ENCODE data around the gene SHCBP1L. TPM values are rescaled to one million over a fixed set of nuclear protein-coding genes. Genes with fewer than 3 reads are reported as not detected.

The SHCBP1L gene
- total RNA-seq, 1 experiment from 2014 or later, result not detected

DNA sequence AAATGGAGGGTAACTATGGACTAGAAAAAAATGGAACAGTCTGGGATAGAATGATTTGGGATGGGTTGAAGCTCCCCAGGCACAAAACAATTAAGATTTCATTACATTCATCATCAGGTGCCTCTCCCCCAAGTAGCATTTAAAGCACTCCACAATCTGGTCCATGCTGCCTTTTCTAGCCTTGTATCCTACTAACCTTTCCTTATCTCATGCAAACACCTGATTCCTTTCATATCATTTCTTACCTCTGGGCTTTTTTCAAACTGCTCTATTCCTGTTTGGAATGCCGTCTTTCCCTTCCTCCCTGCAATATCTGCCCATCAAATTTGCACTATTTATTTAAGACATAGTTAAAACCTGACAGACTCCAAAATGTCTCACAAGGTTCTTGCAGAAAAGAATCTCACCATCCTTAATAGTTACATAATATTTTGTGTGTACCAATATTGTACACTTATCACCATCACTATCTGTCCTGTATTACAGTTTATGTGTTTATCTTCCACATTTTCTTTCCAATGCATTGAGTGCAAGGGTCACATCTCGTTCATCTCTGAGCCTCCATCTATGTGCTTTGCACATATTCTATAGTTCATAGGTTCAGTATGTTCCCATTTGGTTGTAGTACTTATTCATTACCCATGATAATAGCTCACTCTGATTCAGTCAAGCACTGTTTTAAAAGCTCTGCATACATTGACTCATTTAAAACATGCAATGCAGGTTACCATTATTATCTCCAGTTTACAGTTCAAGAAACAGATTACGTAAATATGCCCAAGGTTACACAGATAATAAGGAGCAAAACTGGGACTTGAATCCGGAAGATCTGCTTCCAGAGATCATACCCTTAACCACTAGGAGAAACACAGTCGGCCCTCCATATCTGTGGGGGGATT, 16.1 kb upstream of the SHCBP1L start (continued):
- TF ChIP-seq, protein P1, sequence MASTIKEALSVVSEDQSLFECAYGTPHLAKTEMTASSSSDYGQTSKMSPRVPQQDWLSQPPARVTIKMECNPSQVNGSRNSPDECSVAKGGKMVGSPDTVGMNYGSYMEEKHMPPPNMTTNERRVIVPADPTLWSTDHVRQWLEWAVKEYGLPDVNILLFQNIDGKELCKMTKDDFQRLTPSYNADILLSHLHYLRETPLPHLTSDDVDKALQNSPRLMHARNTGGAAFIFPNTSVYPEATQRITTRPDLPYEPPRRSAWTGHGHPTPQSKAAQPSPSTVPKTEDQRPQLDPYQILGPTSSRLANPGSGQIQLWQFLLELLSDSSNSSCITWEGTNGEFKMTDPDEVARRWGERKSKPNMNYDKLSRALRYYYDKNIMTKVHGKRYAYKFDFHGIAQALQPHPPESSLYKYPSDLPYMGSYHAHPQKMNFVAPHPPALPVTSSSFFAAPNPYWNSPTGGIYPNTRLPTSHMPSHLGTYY (CRISPR knock-in tag; IDR thresholded peaks at IDR 0.05), result no peak

DNA sequence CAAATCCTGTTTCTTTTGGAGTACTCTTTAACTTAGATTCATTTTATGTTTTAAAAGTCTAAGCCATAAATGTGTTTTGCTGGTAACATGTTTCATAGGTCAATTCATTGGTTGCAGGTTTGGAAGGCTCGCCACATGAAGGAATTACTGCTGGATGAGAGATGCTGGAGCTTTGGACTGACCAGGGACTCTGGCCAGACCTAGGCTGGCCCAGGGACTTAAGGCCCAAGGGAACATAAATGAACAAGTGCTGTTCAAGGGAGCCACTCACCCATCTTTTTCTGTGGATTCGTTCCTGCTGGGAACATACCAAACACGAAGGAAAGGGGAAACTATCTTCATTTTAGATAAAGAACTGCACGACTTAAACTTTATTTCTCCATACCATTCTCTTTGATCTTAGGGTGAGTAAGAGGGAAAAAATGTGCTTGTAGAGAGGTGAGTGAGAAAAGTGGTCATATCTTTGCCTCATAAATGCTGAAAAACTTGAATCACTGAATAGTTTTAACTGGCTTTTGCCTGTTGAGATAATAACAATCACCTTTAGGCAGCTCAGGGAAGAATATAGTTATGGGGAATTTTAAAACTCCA, 15.3 kb upstream of the SHCBP1L start:
- H3K9me3 Mint-ChIP-seq, result no peaks in the 10 kb centered on the region
- no peak overlapping the region for H3K27ac Mint-ChIP-seq
- H3K4me1 Mint-ChIP-seq, result peaks cover 6% of the 10 kb centered on the region
- no peak overlapping the region for H3K4me3 Mint-ChIP-seq
- no peak for ATAC-seq
- H3K27me3 Mint-ChIP-seq (ENCODE audit: low read depth), result no peaks in the 10 kb centered on the region
- H3K36me3 Mint-ChIP-seq, result no peaks in the 10 kb centered on the region
- no peak for TF ChIP-seq MXD4 (CRISPR knock-in tag; IDR thresholded peaks at IDR 0.05; ENCODE audit: borderline replicate concordance)
- no peak for TF ChIP-seq ZNF671 (CRISPR knock-in tag; IDR thresholded peaks at IDR 0.05)
- TF ChIP-seq, protein P2, sequence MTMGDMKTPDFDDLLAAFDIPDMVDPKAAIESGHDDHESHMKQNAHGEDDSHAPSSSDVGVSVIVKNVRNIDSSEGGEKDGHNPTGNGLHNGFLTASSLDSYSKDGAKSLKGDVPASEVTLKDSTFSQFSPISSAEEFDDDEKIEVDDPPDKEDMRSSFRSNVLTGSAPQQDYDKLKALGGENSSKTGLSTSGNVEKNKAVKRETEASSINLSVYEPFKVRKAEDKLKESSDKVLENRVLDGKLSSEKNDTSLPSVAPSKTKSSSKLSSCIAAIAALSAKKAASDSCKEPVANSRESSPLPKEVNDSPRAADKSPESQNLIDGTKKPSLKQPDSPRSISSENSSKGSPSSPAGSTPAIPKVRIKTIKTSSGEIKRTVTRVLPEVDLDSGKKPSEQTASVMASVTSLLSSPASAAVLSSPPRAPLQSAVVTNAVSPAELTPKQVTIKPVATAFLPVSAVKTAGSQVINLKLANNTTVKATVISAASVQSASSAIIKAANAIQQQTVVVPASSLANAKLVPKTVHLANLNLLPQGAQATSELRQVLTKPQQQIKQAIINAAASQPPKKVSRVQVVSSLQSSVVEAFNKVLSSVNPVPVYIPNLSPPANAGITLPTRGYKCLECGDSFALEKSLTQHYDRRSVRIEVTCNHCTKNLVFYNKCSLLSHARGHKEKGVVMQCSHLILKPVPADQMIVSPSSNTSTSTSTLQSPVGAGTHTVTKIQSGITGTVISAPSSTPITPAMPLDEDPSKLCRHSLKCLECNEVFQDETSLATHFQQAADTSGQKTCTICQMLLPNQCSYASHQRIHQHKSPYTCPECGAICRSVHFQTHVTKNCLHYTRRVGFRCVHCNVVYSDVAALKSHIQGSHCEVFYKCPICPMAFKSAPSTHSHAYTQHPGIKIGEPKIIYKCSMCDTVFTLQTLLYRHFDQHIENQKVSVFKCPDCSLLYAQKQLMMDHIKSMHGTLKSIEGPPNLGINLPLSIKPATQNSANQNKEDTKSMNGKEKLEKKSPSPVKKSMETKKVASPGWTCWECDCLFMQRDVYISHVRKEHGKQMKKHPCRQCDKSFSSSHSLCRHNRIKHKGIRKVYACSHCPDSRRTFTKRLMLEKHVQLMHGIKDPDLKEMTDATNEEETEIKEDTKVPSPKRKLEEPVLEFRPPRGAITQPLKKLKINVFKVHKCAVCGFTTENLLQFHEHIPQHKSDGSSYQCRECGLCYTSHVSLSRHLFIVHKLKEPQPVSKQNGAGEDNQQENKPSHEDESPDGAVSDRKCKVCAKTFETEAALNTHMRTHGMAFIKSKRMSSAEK (CRISPR knock-in tag; IDR thresholded peaks at IDR 0.05; ENCODE audit: borderline replicate concordance), result no peak
- TF ChIP-seq, protein P3, sequence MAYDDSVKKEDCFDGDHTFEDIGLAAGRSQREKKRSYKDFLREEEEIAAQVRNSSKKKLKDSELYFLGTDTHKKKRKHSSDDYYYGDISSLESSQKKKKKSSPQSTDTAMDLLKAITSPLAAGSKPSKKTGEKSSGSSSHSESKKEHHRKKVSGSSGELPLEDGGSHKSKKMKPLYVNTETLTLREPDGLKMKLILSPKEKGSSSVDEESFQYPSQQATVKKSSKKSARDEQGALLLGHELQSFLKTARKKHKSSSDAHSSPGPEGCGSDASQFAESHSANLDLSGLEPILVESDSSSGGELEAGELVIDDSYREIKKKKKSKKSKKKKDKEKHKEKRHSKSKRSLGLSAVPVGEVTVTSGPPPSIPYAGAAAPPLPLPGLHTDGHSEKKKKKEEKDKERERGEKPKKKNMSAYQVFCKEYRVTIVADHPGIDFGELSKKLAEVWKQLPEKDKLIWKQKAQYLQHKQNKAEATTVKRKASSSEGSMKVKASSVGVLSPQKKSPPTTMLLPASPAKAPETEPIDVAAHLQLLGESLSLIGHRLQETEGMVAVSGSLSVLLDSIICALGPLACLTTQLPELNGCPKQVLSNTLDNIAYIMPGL (CRISPR knock-in tag; IDR thresholded peaks at IDR 0.05), result no peak
- TF ChIP-seq, protein P4, sequence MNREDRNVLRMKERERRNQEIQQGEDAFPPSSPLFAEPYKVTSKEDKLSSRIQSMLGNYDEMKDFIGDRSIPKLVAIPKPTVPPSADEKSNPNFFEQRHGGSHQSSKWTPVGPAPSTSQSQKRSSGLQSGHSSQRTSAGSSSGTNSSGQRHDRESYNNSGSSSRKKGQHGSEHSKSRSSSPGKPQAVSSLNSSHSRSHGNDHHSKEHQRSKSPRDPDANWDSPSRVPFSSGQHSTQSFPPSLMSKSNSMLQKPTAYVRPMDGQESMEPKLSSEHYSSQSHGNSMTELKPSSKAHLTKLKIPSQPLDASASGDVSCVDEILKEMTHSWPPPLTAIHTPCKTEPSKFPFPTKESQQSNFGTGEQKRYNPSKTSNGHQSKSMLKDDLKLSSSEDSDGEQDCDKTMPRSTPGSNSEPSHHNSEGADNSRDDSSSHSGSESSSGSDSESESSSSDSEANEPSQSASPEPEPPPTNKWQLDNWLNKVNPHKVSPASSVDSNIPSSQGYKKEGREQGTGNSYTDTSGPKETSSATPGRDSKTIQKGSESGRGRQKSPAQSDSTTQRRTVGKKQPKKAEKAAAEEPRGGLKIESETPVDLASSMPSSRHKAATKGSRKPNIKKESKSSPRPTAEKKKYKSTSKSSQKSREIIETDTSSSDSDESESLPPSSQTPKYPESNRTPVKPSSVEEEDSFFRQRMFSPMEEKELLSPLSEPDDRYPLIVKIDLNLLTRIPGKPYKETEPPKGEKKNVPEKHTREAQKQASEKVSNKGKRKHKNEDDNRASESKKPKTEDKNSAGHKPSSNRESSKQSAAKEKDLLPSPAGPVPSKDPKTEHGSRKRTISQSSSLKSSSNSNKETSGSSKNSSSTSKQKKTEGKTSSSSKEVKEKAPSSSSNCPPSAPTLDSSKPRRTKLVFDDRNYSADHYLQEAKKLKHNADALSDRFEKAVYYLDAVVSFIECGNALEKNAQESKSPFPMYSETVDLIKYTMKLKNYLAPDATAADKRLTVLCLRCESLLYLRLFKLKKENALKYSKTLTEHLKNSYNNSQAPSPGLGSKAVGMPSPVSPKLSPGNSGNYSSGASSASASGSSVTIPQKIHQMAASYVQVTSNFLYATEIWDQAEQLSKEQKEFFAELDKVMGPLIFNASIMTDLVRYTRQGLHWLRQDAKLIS (CRISPR knock-in tag; IDR thresholded peaks at IDR 0.05; ENCODE audit: borderline replicate concordance), result no peak
- TF ChIP-seq TCF7 (CRISPR knock-in tag; IDR thresholded peaks at IDR 0.05; ENCODE audit: low read depth), result no peak
- TF ChIP-seq, protein P5, sequence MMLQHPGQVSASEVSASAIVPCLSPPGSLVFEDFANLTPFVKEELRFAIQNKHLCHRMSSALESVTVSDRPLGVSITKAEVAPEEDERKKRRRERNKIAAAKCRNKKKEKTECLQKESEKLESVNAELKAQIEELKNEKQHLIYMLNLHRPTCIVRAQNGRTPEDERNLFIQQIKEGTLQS (CRISPR knock-in tag; conservative IDR thresholded peaks at IDR 0.05), result no peak
- TF ChIP-seq, protein P6, sequence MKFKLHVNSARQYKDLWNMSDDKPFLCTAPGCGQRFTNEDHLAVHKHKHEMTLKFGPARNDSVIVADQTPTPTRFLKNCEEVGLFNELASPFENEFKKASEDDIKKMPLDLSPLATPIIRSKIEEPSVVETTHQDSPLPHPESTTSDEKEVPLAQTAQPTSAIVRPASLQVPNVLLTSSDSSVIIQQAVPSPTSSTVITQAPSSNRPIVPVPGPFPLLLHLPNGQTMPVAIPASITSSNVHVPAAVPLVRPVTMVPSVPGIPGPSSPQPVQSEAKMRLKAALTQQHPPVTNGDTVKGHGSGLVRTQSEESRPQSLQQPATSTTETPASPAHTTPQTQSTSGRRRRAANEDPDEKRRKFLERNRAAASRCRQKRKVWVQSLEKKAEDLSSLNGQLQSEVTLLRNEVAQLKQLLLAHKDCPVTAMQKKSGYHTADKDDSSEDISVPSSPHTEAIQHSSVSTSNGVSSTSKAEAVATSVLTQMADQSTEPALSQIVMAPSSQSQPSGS (CRISPR knock-in tag; IDR thresholded peaks at IDR 0.05; ENCODE audit: borderline replicate concordance, low read depth), result no peak
- TF ChIP-seq, protein P7, sequence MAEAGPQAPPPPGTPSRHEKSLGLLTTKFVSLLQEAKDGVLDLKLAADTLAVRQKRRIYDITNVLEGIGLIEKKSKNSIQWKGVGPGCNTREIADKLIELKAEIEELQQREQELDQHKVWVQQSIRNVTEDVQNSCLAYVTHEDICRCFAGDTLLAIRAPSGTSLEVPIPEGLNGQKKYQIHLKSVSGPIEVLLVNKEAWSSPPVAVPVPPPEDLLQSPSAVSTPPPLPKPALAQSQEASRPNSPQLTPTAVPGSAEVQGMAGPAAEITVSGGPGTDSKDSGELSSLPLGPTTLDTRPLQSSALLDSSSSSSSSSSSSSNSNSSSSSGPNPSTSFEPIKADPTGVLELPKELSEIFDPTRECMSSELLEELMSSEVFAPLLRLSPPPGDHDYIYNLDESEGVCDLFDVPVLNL (CRISPR knock-in tag; IDR thresholded peaks at IDR 0.05; ENCODE audit: borderline replicate concordance, low read depth), result no peak
- no peak for TF ChIP-seq ZNF232 (CRISPR knock-in tag; IDR thresholded peaks at IDR 0.05)
- POLR2A ChIA-PET, result no interaction called here
- CTCF ChIA-PET, result no interaction called here
- DNase-seq (ENCODE audit: low spot score), result no peak
